A549 (cell line): ENCODE measurements around the gene PPM1J. TPM values are rescaled to one million over a fixed set of nuclear protein-coding genes. Genes with fewer than 3 reads are reported as not detected.

Experiments used
- ATAC-seq, 2 experiments: fragments of 200-7000 bp in 1 of 2; fragments of >200 bp in 1 of 2; cut with Nextera tagmentation in 1 of 2; cut with Tn5 transposase in 1 of 2; 3 replicates each; pipeline versions ENCODE4 v1.8.0 to v1.9.1; 2018 to 2020; ENCODE audit warnings: mild to moderate bottlenecking in 1 of 2, moderate library complexity in 1 of 2
- CTCF ChIA-PET: fragments of 300-600 bp; sonication (Branson Sonifier 250); formaldehyde crosslinking; extraction: SDS; loops from one replicate; lab custom pipeline; 2021; ENCODE audit warnings: antibody characterized with exemption, inconsistent platforms; lab: Yijun Ruan, JAX
- POLR2A ChIA-PET: fragments of 350-600 bp; formaldehyde crosslinking; extraction: SDS; loops from one replicate; lab custom pipeline; 2021; ENCODE audit warnings: antibody characterized with exemption, inconsistent platforms; lab: Yijun Ruan, JAX
- DNase-seq, 2 experiments: peaks; one replicate each; pipeline versions ENCODE4 v3.0.0 to v3.0.0-alpha.2; 2011 to 2016; ENCODE audit warnings: low read depth in 1 of 2, low spot score in 1 of 2
- FAIRE-seq: peaks from 2 replicates; lab custom pipeline; 2011; peaks lifted over from hg19 to GRCh38; lab: Jason Lieb, UNC
- H3K27ac ChIP-seq, 2 experiments: fragments of >200 bp; sonication (Bioruptor Twin); formaldehyde crosslinking; 3 replicates each; pipeline ENCODE4 v1.5.1; 2016 to 2017
- H3K4me1 ChIP-seq: fragments of >200 bp; sonication (Bioruptor Twin); formaldehyde crosslinking; 3 replicates; pipeline ENCODE4 v1.6.1; 2016
- H3K4me2 ChIP-seq: fragments of >200 bp; sonication (Bioruptor Twin); formaldehyde crosslinking; 3 replicates; pipeline ENCODE4 v1.6.1; 2016
- H3K4me3 ChIP-seq: fragments of >200 bp; sonication (Bioruptor Twin); formaldehyde crosslinking; 3 replicates; pipeline ENCODE4 v1.5.1; 2016
- H3K9me3 ChIP-seq: fragments of >200 bp; sonication (Bioruptor Twin); formaldehyde crosslinking; 3 replicates; pipeline ENCODE4 v1.6.1; 2016
- ATOH8 ChIP-seq: fragments of 250-450 bp; sonication (Bioruptor Pico); IDR thresholded peaks from 2 replicates; pipeline ENCODE4 v1.5.0; 2020; ENCODE audit warnings: low read depth, mild to moderate bottlenecking, moderate library complexity
- BHLHE40 ChIP-seq: IDR thresholded peaks from 2 replicates; pipeline ENCODE4 v1.6.1; 2012; ENCODE audit warnings: low read depth, low read length, inconsistent platforms
- CBX2 ChIP-seq: fragments of 200-600 bp; sonication (generic); IDR thresholded peaks from 2 replicates; pipeline ENCODE4 v1.6.1; 2016; ENCODE audit warnings: low read depth, mild to moderate bottlenecking, borderline replicate concordance
- CBX8 ChIP-seq: fragments of 200-600 bp; sonication (generic); IDR thresholded peaks from 2 replicates; pipeline ENCODE4 v1.6.1; 2016
- CHD2 ChIP-seq: fragments of 150-350 bp; IDR thresholded peaks from 2 replicates; pipeline ENCODE4 v1.6.1; 2014; ENCODE audit warnings: low read length; ENCODE audit not compliant: partially characterized antibody
- EP300 ChIP-seq, 2 experiments: fragments of >200 bp; sonication (Bioruptor Twin); formaldehyde crosslinking; IDR thresholded peaks; 2 replicates in 1 of 2; 3 replicates in 1 of 2; pipeline ENCODE4 v1.6.1; 2016 to 2017
- GATA3 ChIP-seq: IDR thresholded peaks from 2 replicates; pipeline ENCODE4 v1.6.1; 2012; ENCODE audit warnings: borderline replicate concordance
- HES2 ChIP-seq: fragments of >200 bp; sonication (Bioruptor Twin); formaldehyde crosslinking; IDR thresholded peaks from 2 replicates; pipeline ENCODE4 v1.6.1; 2016
- HOXB13 ChIP-seq: fragments of 250-450 bp; sonication (Bioruptor Pico); IDR thresholded peaks from 2 replicates; pipeline ENCODE4 v1.5.0; 2020; ENCODE audit warnings: low read depth, mild to moderate bottlenecking, moderate library complexity
- HOXB5 ChIP-seq: fragments of 250-450 bp; sonication (Bioruptor Pico); IDR thresholded peaks from 2 replicates; pipeline ENCODE4 v1.5.0; 2020; ENCODE audit warnings: mild to moderate bottlenecking, moderate library complexity
- JUN ChIP-seq, 2 experiments: fragments of >200 bp; sonication (Bioruptor Twin); formaldehyde crosslinking; IDR thresholded peaks; 2 replicates in 1 of 2; 3 replicates in 1 of 2; pipeline ENCODE4 v1.6.1; 2016 to 2017
- JUNB ChIP-seq: fragments of >200 bp; sonication (Bioruptor Twin); formaldehyde crosslinking; IDR thresholded peaks from 2 replicates; pipeline ENCODE4 v1.6.1; 2016
- KDM5A ChIP-seq: fragments of 200-600 bp; sonication (generic); IDR thresholded peaks from 2 replicates; pipeline ENCODE4 v1.6.1; 2016; ENCODE audit warnings: antibody characterized with exemption, mild to moderate bottlenecking
- MAFK ChIP-seq: fragments of 450-650 bp; IDR thresholded peaks from 2 replicates; pipeline ENCODE4 v1.6.1; 2014; ENCODE audit not compliant: partially characterized antibody
- MYC ChIP-seq: IDR thresholded peaks from 2 replicates; pipeline ENCODE4 v1.6.1; 2012; ENCODE audit warnings: mild to moderate bottlenecking, inconsistent platforms, low read length, improper control_type of control experiment, borderline replicate concordance
- NFE2L2 ChIP-seq: fragments of 150-350 bp; conservative IDR thresholded peaks from 2 replicates; pipeline ENCODE4 v1.6.1; 2014; ENCODE audit warnings: low read length
- NR3C1 ChIP-seq: fragments of >200 bp; sonication (Bioruptor Twin); formaldehyde crosslinking; IDR thresholded peaks from 3 replicates; pipeline ENCODE4 v1.6.1; 2017
- PHF8 ChIP-seq: fragments of 200-600 bp; sonication (generic); IDR thresholded peaks from 2 replicates; pipeline ENCODE4 v1.6.1; 2016; ENCODE audit warnings: low read depth, mild to moderate bottlenecking, antibody characterized with exemption, moderate library complexity, borderline replicate concordance
- RARB ChIP-seq: fragments of 250-450 bp; sonication (Bioruptor Pico); IDR thresholded peaks from 2 replicates; pipeline ENCODE4 v1.8.0; 2021; ENCODE audit warnings: mild to moderate bottlenecking, moderate library complexity
- SMC3 ChIP-seq: fragments of >200 bp; sonication (Bioruptor Twin); formaldehyde crosslinking; IDR thresholded peaks from 3 replicates; pipeline ENCODE4 v1.6.1; 2018; ENCODE audit warnings: inconsistent platforms
- WGBS: methylation state at CpG from one replicate; pipeline ENCODE4 v1.1.6; 2017; ENCODE audit errors: missing lambda C conversion rate; 5-methylcytosine and 5-hydroxymethylcytosine counted together
- polyA plus RNA-seq, 4 experiments: library from polyadenylated mRNA; depleted of rRNA in 3 of 4; stranded (reverse); fragments of >200 nt; fragmentation: RNase III in 1 of 4; extraction: RNeasy Plus Mini Kit Qiagen cat#74134 plus additional on column Dnase treatment in 1 of 4; gene quantifications; 2 replicates in 3 of 4; 3 replicates in 1 of 4; pipeline ENCODE4 v1.2.3, GENCODE V29; 2011 to 2017
- TF ChIP-seq, protein P1 (sequence below): IDR thresholded peaks from 2 replicates; pipeline ENCODE4 v1.6.1; 2012; ENCODE audit warnings: low read depth, borderline replicate concordance

PPM1J gene
- polyA plus RNA-seq, 2 of the 4 experiments (the other 2 are of a cell fraction) = 0.32 to 0.62 TPM

DNA sequence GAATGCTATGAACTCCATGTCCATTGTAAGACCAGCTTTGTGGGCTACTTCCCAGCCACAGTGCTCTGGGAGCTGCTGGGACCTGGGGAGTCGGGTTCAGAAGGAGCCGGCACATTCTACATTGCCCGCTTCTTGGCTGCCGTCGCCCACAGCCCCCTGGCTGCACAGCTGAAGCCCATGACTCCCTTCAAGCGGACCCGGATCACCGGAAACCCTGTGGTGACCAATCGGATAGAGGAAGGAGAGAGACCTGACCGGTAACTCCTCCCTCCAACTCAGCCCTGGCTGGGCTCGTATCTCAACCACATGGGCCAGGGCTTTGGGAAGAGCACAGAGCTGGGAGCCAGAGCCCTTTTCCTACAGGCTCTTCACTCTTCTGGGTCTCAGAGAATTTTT lies 25.3 kb downstream of the PPM1J start:
- POLR2A ChIA-PET = no interaction called here
- Histone ChIP-seq H3K4me3 (no peak overlapping the region), H3K4me2 (no peak overlapping the region), H3K4me1 (no peaks in the 10 kb centered on the region), H3K9me3 (no peaks in the 10 kb centered on the region)
- FAIRE-seq = no peak
- no peak for DNase-seq
- WGBS = 94% methylated on average over 8 of the region's 11 CpGs
- TF ChIP-seq HOXB13 (CRISPR knock-in tag) (no peak), KDM5A (no peak), JUNB (no peak), CBX2 (no peak), RARB (CRISPR knock-in tag) (no peak)
- TF ChIP-seq, all 56 proteins: peak for 0
- ATAC-seq = no peak
- H3K27ac ChIP-seq = no peak overlapping the region
- CTCF ChIA-PET = interaction anchor here (0.6 kb wide), 1 partner anchor 299 kb away, joined by 3 read pairs; no protein-coding TSS in a partner anchor

DNA sequence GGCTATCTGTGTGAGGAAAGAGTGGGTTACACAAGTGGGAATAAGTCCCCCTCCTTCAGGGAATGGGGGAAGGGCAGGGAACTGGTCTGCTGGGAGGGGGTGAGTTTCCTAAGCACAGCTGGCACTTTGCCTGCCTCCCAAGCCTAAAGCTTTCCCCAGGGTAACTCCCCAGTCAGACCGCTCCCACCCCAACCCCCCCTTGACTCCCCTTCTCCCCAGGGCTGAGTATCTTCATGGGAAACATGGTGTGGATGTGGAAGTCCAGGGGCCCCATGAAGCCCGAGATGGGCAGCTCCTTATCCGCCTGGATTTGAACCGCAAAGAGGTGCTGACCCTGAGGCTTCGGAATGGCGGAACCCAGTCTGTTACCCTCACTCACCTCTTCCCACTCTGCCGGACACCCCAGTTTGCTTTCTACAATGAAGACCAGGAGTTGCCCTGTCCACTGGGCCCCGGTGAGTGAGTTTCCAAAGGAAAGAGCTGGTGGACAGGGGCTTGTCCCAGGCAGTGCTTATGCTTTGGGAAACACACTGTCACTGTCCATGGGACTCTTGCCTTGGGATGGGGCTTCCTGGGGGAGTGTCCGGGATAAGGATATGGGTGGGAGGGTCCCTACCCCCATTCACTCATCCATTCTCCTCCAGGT lies 25.8 kb downstream of the PPM1J start:
- no peak for TF ChIP-seq PHF8
- TF ChIP-seq MAFK = no peak
- no peak for TF ChIP-seq KDM5A
- no peak for TF ChIP-seq GATA3
- no peak for TF ChIP-seq CBX8
- TF ChIP-seq EP300 (IDR thresholded peaks at IDR 0.05) = no peak
- no peak for TF ChIP-seq BHLHE40
- TF ChIP-seq NFE2L2 = no peak
- no peak for TF ChIP-seq JUN (IDR thresholded peaks at IDR 0.05)
- no peak for TF ChIP-seq HOXB5 (CRISPR knock-in tag)
- no peak for TF ChIP-seq CHD2
- Histone ChIP-seq H3K9me3 (no peaks in the 10 kb centered on the region), H3K4me1 (no peaks in the 10 kb centered on the region), H3K4me2 (no peak overlapping the region), H3K4me3 (no peak overlapping the region), H3K27ac (no peak overlapping the region)
- DNase-seq = no peak
- POLR2A ChIA-PET = no interaction called here
- no peak for FAIRE-seq
- CTCF ChIA-PET = interaction anchor here (0.6 to 1.3 kb wide), 3 partner anchors 14 to 299 kb away, joined by 3 read pairs; no protein-coding TSS in a partner anchor
- WGBS = 75% methylated on average over 2 of the region's 9 CpGs
- ATAC-seq = no peak

DNA sequence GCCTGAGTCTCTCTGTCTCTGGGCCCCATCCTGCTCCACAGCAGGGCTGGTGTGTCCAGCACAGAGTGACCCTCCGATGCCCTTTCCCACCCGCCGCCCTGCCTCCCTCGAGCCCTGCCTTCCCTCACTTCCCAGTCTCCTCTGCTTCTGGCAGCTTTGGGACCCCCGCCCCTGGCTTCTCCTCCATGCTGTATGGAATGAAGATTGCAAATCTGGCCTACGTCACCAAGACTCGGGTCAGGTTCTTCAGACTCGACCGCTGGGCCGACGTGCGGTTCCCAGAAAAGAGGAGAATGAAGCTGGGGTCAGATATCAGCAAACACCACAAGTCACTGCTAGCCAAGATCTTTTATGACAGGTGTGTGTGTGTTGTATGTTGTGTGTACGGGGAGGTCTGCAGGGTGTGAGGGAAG lies 26.3 kb downstream of the PPM1J start:
- H3K4me2 ChIP-seq = no peak overlapping the region
- TF ChIP-seq, protein P1, sequence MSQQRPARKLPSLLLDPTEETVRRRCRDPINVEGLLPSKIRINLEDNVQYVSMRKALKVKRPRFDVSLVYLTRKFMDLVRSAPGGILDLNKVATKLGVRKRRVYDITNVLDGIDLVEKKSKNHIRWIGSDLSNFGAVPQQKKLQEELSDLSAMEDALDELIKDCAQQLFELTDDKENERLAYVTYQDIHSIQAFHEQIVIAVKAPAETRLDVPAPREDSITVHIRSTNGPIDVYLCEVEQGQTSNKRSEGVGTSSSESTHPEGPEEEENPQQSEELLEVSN = no peak
- TF ChIP-seq ATOH8 (CRISPR knock-in tag) (no peak), SMC3 (no peak), CBX8 (no peak), NR3C1 (no peak), MYC (no peak), HES2 (no peak)
- TF ChIP-seq, all 56 proteins: peak for 0
- H3K9me3 ChIP-seq = no peaks in the 10 kb centered on the region
- 90% methylated on average over 13 of the region's 13 CpGs for WGBS
- ChIA-PET CTCF (interaction anchor here (0.6 to 1.3 kb wide), 3 partner anchors 14 to 292 kb away, joined by 3 read pairs; no protein-coding TSS in a partner anchor), POLR2A (no interaction called here)
- DNase-seq (no peak), FAIRE-seq (no peak), ATAC-seq (no peak)
- no peak overlapping the region for H3K27ac ChIP-seq
- H3K4me1 ChIP-seq = no peaks in the 10 kb centered on the region
- no peak overlapping the region for H3K4me3 ChIP-seq
